IMR-90 (cell line): ENCODE data around the gene LMBR1L. TPM values are rescaled to one million over a fixed set of nuclear protein-coding genes. Genes with fewer than 3 reads are reported as not detected.

ENCODE experiments used
- ATAC-seq: fragments of 200-7000 bp; cut with Tn5 transposase; 2 replicates; pipeline ENCODE4 v1.9.1; 2020; ENCODE audit warnings: low read depth, mild to moderate bottlenecking, moderate library complexity
- BruUV-seq: library from RNA; stranded (reverse); fragments of 400-500 nt; replicated peaks from 2 replicates; lab custom pipeline; 2021; lab: Mats Ljungman, UMichigan
- CTCF ChIA-PET: fragments of 300-600 bp; formaldehyde crosslinking; extraction: SDS; loops from one replicate; lab custom pipeline; 2021; ENCODE audit warnings: antibody characterized with exemption; lab: Yijun Ruan, JAX
- POLR2A ChIA-PET: fragments of 300-600 bp; sonication (Branson Sonifier 250); formaldehyde crosslinking; loops from one replicate; lab custom pipeline; 2022; ENCODE audit warnings: antibody characterized with exemption; ENCODE audit not compliant: unreplicated experiment; lab: Charles Lee
- DNase-seq: peaks from one replicate; pipeline ENCODE4 v3.0.0; 2013
- H2AFZ ChIP-seq: replicated peaks from 2 replicates; pipeline ENCODE3; 2013; ENCODE audit warnings: low read length, mild to moderate bottlenecking; ENCODE audit not compliant: poor library complexity
- H2AK5ac ChIP-seq: 2 replicates; pipeline ENCODE4 v1.6.1; 2013; ENCODE audit warnings: low read depth, low read length, inconsistent platforms
- H2AK9ac ChIP-seq: replicated peaks from 2 replicates; pipeline ENCODE3; 2013; ENCODE audit warnings: mild to moderate bottlenecking, low read depth, low read length, moderate library complexity; ENCODE audit not compliant: poor library complexity
- H2BK120ac ChIP-seq: 2 replicates; pipeline ENCODE4 v1.6.1; 2013; ENCODE audit warnings: low read depth, low read length, inconsistent platforms
- H2BK15ac ChIP-seq: 3 replicates; pipeline ENCODE4 v1.6.1; 2013; ENCODE audit warnings: low read depth, low read length, inconsistent platforms
- H2BK20ac ChIP-seq: 2 replicates; pipeline ENCODE4 v1.6.1; 2013; ENCODE audit warnings: low read depth, mild to moderate bottlenecking, inconsistent platforms, low read length, moderate library complexity
- H2BK5ac ChIP-seq: 2 replicates; pipeline ENCODE4 v1.6.1; 2013; ENCODE audit warnings: mild to moderate bottlenecking, low read depth, low read length, inconsistent platforms; ENCODE audit not compliant: poor library complexity, severe bottlenecking
- H3K14ac ChIP-seq: replicated peaks from 2 replicates; pipeline ENCODE4 v1.6.1; 2013; ENCODE audit warnings: low read depth, low read length, inconsistent platforms
- H3K18ac ChIP-seq: 2 replicates; pipeline ENCODE4 v1.6.1; 2013; ENCODE audit warnings: low read depth, low read length, control low read depth
- H3K23ac ChIP-seq: 2 replicates; pipeline ENCODE4 v1.6.1; 2013; ENCODE audit warnings: low read depth, low read length, inconsistent platforms
- H3K27ac ChIP-seq: 2 replicates; pipeline ENCODE4 v1.5.1; 2013; ENCODE audit warnings: mild to moderate bottlenecking, control low read depth, low read length; ENCODE audit not compliant: insufficient read depth
- H3K27me3 ChIP-seq: 2 replicates; pipeline ENCODE4 v1.6.1; 2013; ENCODE audit warnings: low read length; ENCODE audit not compliant: control insufficient read depth, insufficient read depth
- H3K36me3 ChIP-seq: 2 replicates; pipeline ENCODE4 v1.6.1; 2013; ENCODE audit warnings: low read length, mixed read lengths; ENCODE audit not compliant: control insufficient read depth, insufficient read depth
- H3K4ac ChIP-seq: 2 replicates; pipeline ENCODE4 v1.6.1; 2013; ENCODE audit warnings: low read depth, low read length, inconsistent platforms
- H3K4me1 ChIP-seq: 2 replicates; pipeline ENCODE4 v1.6.1; 2013; ENCODE audit warnings: low read length, mixed read lengths; ENCODE audit not compliant: control insufficient read depth, insufficient read depth
- H3K4me2 ChIP-seq: 2 replicates; pipeline ENCODE4 v1.6.1; 2013; ENCODE audit warnings: low read depth, mild to moderate bottlenecking, control low read depth, low read length, moderate library complexity
- H3K4me3 ChIP-seq: 2 replicates; pipeline ENCODE4 v1.5.1; 2013; ENCODE audit warnings: low read depth, mild to moderate bottlenecking, control low read depth, low read length, moderate library complexity; ENCODE audit not compliant: insufficient read depth
- H3K56ac ChIP-seq: 2 replicates; pipeline ENCODE4 v1.6.1; 2013; ENCODE audit warnings: low read length, inconsistent platforms; ENCODE audit not compliant: insufficient read depth; ENCODE audit errors: extremely low read depth
- H3K79me1 ChIP-seq, 2 experiments: 2 replicates each; pipeline ENCODE4 v1.6.1; 2013; ENCODE audit warnings: low read length in 2 of 2, inconsistent platforms in 1 of 2, low read depth in 1 of 2
- H3K9ac ChIP-seq: 2 replicates; pipeline ENCODE4 v1.6.1; 2013; ENCODE audit warnings: low read depth, low read length, control low read depth
- H3K9me1 ChIP-seq: 2 replicates; pipeline ENCODE4 v1.6.1; 2013; ENCODE audit warnings: low read length, inconsistent platforms; ENCODE audit not compliant: insufficient read depth
- H3K9me3 ChIP-seq: 2 replicates; pipeline ENCODE4 v1.6.1; 2013; ENCODE audit warnings: low read length; ENCODE audit not compliant: control insufficient read depth, insufficient read depth
- H4K20me1 ChIP-seq: 2 replicates; pipeline ENCODE4 v1.6.1; 2013; ENCODE audit warnings: low read length, inconsistent platforms; ENCODE audit not compliant: insufficient read depth
- H4K5ac ChIP-seq: 2 replicates; pipeline ENCODE4 v1.6.1; 2013; ENCODE audit warnings: mild to moderate bottlenecking, low read depth, low read length, control low read depth
- H4K8ac ChIP-seq, 2 experiments: 2 replicates each; pipeline ENCODE4 v1.6.1; 2013; ENCODE audit warnings: low read depth in 2 of 2, low read length in 2 of 2, control low read depth in 1 of 2, inconsistent platforms in 1 of 2
- H4K91ac ChIP-seq: 2 replicates; pipeline ENCODE4 v1.6.1; 2013; ENCODE audit warnings: low read depth, low read length, inconsistent platforms; ENCODE audit not compliant: insufficient read depth
- BHLHE40 ChIP-seq: fragments of 150-350 bp; IDR thresholded peaks from 2 replicates; pipeline ENCODE4 v1.6.1; 2016; ENCODE audit warnings: mild to moderate bottlenecking, low read depth, low read length
- CEBPB ChIP-seq: IDR thresholded peaks from 2 replicates; pipeline ENCODE4 v1.6.1; 2012; ENCODE audit warnings: low read depth, low read length, improper control_type of control experiment
- CHD1 ChIP-seq: IDR thresholded peaks from 2 replicates; pipeline ENCODE4 v1.6.1; 2012; ENCODE audit warnings: low read depth, low read length, improper control_type of control experiment
- FOS ChIP-seq: fragments of 150-350 bp; IDR thresholded peaks from 2 replicates; pipeline ENCODE4 v1.6.1; 2016; ENCODE audit warnings: low read depth, low read length
- MAFK ChIP-seq: IDR thresholded peaks from 2 replicates; pipeline ENCODE4 v1.6.1; 2012; ENCODE audit warnings: low read depth, low read length, improper control_type of control experiment
- MAZ ChIP-seq: IDR thresholded peaks from 2 replicates; pipeline ENCODE4 v1.6.1; 2012; ENCODE audit warnings: low read depth, mild to moderate bottlenecking, low read length, improper control_type of control experiment, moderate library complexity, borderline replicate concordance
- MXI1 ChIP-seq: IDR thresholded peaks from 2 replicates; pipeline ENCODE4 v1.6.1; 2012; ENCODE audit warnings: low read depth, mild to moderate bottlenecking, low read length, moderate library complexity, borderline replicate concordance
- NFE2L2 ChIP-seq: fragments of 150-350 bp; IDR thresholded peaks from 2 replicates; pipeline ENCODE4 v1.6.1; 2016; ENCODE audit warnings: low read depth, mild to moderate bottlenecking, low read length
- POLR2A ChIP-seq: IDR thresholded peaks from 2 replicates; pipeline ENCODE4 v1.6.1; 2012; ENCODE audit warnings: mild to moderate bottlenecking, low read depth, low read length
- RAD21 ChIP-seq: IDR thresholded peaks from 2 replicates; pipeline ENCODE4 v1.6.1; 2012; ENCODE audit warnings: low read length, improper control_type of control experiment
- RCOR1 ChIP-seq: IDR thresholded peaks from 2 replicates; pipeline ENCODE4 v1.6.1; 2012; ENCODE audit warnings: mild to moderate bottlenecking, low read length, improper control_type of control experiment; ENCODE audit not compliant: insufficient replicate concordance
- RFX5 ChIP-seq: IDR thresholded peaks from 2 replicates; pipeline ENCODE4 v1.8.0; 2012; ENCODE audit warnings: low read depth, mild to moderate bottlenecking, low read length, moderate library complexity
- SMC3 ChIP-seq: fragments of 150-350 bp; IDR thresholded peaks from 2 replicates; pipeline ENCODE4 v1.6.1; 2016; ENCODE audit warnings: low read depth, mild to moderate bottlenecking, antibody characterized with exemption, low read length, moderate library complexity
- WGBS, 2 experiments: methylation state at CpG; one replicate each; pipeline versions ENCODE4 v1.1.5 to v1.1.7; 2013; ENCODE audit warnings: missing lambda C conversion rate in 2 of 2; ENCODE audit not compliant: insufficient read length in 1 of 2; ENCODE audit errors: extremely low coverage in 2 of 2; 5-methylcytosine and 5-hydroxymethylcytosine counted together
- dilution Hi-C: fragments of 300-500 bp; cut with HindIII; formaldehyde crosslinking; loops from one replicate; pipeline ENCODE4 v1.14.3; 2018; ENCODE audit warnings: low sequenced_read_pairs; ENCODE audit not compliant: unreplicated experiment
- in situ Hi-C: fragments of 300-500 bp; cut with MboI; formaldehyde crosslinking; loops from 3 replicates; pipeline ENCODE4 v1.14.3; 2019; ENCODE audit warnings: low sequenced_read_pairs, inconsistent platforms, mixed read lengths
- intact Hi-C: fragments of 100-400 bp; cut with micrococcal nuclease; formaldehyde crosslinking; loops from 2 replicates; pipeline ENCODE4 v1.10.0; 2022
- polyA plus RNA-seq, 3 experiments: library from polyadenylated mRNA; depleted of rRNA; stranded (reverse); fragments of >200 nt; gene quantifications; 2 replicates each; pipeline ENCODE4 v1.2.3, GENCODE V29; 2012; ENCODE audit warnings: low replicate concordance in 1 of 3
- total RNA-seq: library from RNA; depleted of rRNA; stranded (reverse); fragments of >200 nt; gene quantifications from 2 replicates; pipeline ENCODE4 v1.2.3, GENCODE V29; 2012
- TF ChIP-seq, protein P1 (sequence below): conservative IDR thresholded peaks from 2 replicates; pipeline ENCODE4 v1.5.1; 2012; ENCODE audit warnings: mild to moderate bottlenecking, low read depth, low read length, improper control_type of control experiment
- TF ChIP-seq, protein P2 (sequence below): fragments of 150-350 bp; IDR thresholded peaks from 2 replicates; pipeline ENCODE4 v1.6.1; 2016; ENCODE audit warnings: low read depth, mild to moderate bottlenecking, low read length, moderate library complexity, borderline replicate concordance
- TF ChIP-seq, protein P3 (sequence below): fragments of 150-350 bp; IDR thresholded peaks from 2 replicates; pipeline ENCODE4 v1.6.1; 2017; ENCODE audit warnings: mild to moderate bottlenecking, antibody characterized with exemption, low read length, low read depth

LMBR1L gene
- total and polyA plus RNA-seq, 2 of the 4 experiments (the other 2 are of a cell fraction): 33.0 to 44.6 TPM

DNA sequence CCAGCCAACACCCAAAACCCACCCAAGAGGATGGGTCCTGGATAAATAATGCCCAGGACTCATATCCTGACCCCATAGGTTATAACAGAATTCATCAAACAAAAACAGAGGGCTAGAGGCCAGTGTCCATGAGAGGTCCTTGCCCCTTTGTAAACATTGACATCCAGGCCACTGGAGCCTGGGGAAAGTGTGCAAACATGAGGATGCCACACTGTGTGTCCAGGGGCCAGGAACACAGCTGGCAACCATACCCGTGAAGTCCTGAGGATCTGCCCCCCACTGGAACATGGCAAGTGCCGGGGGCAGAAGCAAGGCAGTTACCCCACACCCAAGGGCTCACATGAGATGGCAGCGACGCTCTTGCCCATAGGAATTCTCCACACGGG is 45.9 kb downstream of the LMBR1L start:
- Histone ChIP-seq H2AK9ac (no peak overlapping the region), H3K36me3 (no peaks in the 10 kb centered on the region), H2BK15ac (no peak overlapping the region), H3K79me1 (peaks cover 9 to 16% of the 10 kb centered on the region in 2 experiments; a peak in 3 of 4 replicates), H3K4me2 (no peak overlapping the region), H3K9ac (no peak overlapping the region), H3K14ac (no peak overlapping the region), H3K27me3 (no peaks in the 10 kb centered on the region), H2BK120ac (no peak overlapping the region), H2BK5ac (no peak overlapping the region), H3K9me3 (no peaks in the 10 kb centered on the region), H3K27ac (no peak overlapping the region), H2AFZ (no peak overlapping the region), H3K9me1 (no peaks in the 10 kb centered on the region), H3K23ac (no peak overlapping the region), H4K20me1 (no peaks in the 10 kb centered on the region), H3K4me1 (no peaks in the 10 kb centered on the region; the same call in 1 of the 2 replicates), H3K4me3 (no peak overlapping the region), H3K4ac (no peak overlapping the region), H4K5ac (no peak overlapping the region), H2AK5ac (no peak overlapping the region), H2BK20ac (no peak overlapping the region), H4K8ac (no peak overlapping the region), H4K91ac (no peak overlapping the region), H3K18ac (no peak overlapping the region), H3K56ac (no peak overlapping the region)
- ChIA-PET CTCF (interaction anchor here (0.7 to 2.4 kb wide), 7 partner anchors 15 to 69 kb away, joined by 3 to 9 read pairs (median 4); partner anchors contain the start of gene LMBR1L), POLR2A (interaction anchor here (1.0 kb wide), 1 partner anchor 66 kb away, joined by 3 read pairs; the partner anchor contains the start of gene TUBA1B)
- no TSS peak for BruUV-seq
- WGBS, 2 experiments: no CpG with 5 or more reads among the region's 5 CpGs
- intact Hi-C loops: loop anchor here (1.0 to 2.0 kb wide), 3 partner anchors 24 to 171 kb away; no protein-coding TSS in a partner anchor
- in situ Hi-C loops: loop anchor here (5.0 kb wide), 1 partner anchor 173 kb away; no protein-coding TSS in a partner anchor
- no peak for TF ChIP-seq MAZ
- TF ChIP-seq RAD21: no peak
- TF ChIP-seq MXI1: no peak
- TF ChIP-seq, protein P1, sequence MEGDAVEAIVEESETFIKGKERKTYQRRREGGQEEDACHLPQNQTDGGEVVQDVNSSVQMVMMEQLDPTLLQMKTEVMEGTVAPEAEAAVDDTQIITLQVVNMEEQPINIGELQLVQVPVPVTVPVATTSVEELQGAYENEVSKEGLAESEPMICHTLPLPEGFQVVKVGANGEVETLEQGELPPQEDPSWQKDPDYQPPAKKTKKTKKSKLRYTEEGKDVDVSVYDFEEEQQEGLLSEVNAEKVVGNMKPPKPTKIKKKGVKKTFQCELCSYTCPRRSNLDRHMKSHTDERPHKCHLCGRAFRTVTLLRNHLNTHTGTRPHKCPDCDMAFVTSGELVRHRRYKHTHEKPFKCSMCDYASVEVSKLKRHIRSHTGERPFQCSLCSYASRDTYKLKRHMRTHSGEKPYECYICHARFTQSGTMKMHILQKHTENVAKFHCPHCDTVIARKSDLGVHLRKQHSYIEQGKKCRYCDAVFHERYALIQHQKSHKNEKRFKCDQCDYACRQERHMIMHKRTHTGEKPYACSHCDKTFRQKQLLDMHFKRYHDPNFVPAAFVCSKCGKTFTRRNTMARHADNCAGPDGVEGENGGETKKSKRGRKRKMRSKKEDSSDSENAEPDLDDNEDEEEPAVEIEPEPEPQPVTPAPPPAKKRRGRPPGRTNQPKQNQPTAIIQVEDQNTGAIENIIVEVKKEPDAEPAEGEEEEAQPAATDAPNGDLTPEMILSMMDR: no peak
- TF ChIP-seq CEBPB: no peak
- TF ChIP-seq, protein P2, sequence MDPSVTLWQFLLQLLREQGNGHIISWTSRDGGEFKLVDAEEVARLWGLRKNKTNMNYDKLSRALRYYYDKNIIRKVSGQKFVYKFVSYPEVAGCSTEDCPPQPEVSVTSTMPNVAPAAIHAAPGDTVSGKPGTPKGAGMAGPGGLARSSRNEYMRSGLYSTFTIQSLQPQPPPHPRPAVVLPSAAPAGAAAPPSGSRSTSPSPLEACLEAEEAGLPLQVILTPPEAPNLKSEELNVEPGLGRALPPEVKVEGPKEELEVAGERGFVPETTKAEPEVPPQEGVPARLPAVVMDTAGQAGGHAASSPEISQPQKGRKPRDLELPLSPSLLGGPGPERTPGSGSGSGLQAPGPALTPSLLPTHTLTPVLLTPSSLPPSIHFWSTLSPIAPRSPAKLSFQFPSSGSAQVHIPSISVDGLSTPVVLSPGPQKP: no peak
- no peak for TF ChIP-seq RCOR1
- TF ChIP-seq RFX5: no peak
- no peak for TF ChIP-seq NFE2L2
- TF ChIP-seq MAFK: no peak
- TF ChIP-seq, protein P3, sequence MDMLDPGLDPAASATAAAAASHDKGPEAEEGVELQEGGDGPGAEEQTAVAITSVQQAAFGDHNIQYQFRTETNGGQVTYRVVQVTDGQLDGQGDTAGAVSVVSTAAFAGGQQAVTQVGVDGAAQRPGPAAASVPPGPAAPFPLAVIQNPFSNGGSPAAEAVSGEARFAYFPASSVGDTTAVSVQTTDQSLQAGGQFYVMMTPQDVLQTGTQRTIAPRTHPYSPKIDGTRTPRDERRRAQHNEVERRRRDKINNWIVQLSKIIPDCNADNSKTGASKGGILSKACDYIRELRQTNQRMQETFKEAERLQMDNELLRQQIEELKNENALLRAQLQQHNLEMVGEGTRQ: no peak
- no peak for TF ChIP-seq FOS
- TF ChIP-seq SMC3: no peak
- TF ChIP-seq BHLHE40: no peak
- no peak for TF ChIP-seq CHD1
- TF ChIP-seq POLR2A: no peak
- DNase-seq (no peak), ATAC-seq (no peak)
- dilution Hi-C loops: no loop called here
